NCI-H1436 (cell line): ENCODE data around the gene TSPAN15.

ENCODE experiments used
- DNase-seq: peaks from one replicate; lab custom pipeline; 2025; lab: John Stamatoyannopoulos, UW

Gene TSPAN15

DNA sequence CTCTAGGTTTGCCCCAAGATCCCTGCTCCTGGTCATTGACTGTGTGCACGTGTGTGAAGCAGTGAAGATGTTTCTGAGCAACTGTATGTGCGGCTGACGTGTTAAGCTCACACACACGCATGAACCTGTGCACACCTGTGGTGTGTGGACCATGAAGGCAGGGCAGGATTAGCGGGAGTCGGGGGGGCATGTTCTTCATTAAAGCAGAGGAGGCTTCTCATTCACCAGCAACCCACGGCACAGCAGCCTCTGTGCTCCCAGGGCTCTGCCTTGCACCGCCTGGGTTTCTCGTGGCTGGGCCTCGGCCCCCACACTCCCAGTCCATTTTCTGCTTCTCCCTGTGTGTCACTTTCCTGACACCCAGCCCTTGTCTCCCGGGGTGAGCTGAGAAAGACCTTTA, 33.7 kb upstream of the TSPAN15 start:
- no peak for DNase-seq

DNA sequence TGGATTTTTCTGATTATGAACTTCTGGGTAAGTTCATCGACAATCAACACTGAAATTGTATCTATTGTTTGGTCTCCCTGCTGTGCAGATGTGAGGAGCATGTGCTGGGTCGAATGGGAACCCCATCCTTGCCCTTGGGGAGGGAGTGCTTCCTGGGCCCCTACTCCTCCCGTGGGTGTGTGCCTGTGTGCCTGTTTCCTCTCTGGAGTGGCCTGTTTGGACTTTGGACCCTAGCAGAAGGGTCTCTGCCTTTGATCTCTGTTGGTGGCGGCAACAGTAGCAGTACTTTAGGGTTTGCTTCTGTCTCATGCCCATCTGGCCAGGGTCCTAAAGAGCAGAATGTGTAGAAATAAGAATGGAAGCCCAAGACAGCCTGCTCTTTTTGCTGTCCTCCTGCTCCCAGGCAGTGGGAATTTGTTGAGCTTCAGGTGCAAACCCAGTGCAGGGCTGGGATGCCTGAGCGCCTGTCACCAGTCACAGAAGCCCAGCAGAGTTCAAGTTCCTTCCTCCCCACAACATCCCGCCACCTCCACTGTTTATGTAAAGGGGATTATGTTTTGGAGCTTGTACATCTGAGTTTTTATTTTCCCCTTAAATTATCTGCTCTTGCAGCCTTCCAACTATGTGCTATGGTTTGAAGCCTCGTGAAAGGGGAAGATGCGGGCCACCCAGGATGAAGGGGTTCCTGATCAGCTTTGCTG, 33.1 kb upstream of the TSPAN15 start:
- no peak for DNase-seq

DNA sequence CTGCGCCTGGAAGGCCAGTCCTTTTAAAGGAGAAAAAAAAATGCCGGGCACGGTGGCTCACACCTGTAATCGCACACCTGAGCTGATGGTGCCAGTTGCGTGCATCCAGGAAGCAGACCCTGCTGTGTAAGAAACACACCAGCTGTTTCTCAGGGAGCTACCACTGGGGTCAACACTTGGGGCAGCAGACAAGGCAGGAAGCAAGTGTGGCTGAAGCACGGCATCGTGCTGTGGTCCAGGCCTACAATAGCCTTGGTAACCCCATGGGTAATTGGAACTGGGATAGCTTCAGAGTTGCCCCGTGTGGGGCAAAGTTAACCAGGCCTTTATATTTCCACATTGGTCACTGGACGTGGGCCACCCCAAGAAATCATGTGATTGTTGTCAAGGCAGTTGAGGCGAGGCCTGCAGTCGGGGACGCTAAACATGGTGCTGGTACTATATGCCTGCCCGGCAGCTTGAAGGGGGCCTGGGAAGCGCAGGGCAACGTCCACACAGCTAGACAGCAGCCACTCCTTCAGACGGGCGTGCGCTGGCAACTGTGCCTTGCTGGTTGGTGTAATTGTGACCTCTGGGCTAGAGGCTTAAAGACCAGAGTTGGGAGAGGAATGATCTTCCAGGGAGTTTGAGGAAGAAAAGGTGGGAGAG, 32.0 kb upstream of the TSPAN15 start:
- no peak for DNase-seq

DNA sequence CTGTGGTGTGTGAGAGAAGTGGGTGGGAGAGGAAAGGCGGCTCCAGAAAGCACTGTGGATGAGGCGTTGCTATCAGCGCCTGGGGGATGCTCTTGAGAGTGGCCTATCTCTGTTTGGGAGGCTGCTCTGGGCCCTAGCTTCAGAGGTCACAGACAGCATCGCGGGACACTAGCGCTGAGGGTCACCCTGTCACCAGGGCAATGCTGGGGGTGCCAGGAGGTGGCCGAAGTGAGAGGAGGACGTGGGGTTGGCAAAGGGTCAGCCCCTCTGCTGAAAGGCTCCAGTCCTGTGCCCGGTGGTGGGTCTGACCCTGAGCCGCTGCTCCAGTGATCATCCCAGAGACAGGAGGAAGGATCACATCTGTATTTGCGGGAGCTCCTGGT, 31.5 kb upstream of the TSPAN15 start:
- no peak for DNase-seq

DNA sequence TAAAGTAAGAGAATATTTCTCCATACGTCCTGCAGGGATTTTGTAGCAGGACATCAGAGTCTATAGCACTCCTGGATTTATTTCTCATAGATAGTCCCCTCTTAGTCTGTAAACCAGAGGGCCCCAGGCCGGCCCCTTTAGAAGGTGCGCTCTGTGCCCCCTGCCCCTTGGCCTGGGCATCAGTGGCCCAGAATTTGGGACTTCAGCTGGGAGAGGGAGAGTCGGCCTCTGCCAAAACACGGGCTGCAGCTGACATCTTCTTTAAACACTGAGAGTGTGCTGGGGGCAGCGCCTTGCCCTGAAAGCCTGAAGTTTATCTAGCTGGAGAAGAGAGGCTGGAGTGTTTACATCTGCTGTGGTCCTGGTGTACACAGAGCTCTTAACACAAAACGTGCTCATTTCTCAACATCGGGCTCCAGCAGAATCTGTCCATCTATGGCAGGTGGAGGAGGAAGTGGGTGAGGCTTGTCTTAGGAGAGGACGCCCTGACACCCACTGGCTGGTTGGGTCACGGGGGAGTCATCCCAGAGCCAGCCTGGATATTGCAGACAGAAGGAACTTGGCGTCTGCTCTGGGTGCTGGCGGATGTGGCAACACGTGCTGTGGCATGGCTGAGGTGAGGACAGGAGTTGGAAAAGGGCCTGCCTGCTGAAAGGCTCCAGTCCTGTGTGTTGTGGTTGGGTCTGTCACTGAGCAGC, 29.5 kb upstream of the TSPAN15 start:
- DNase-seq = no peak

DNA sequence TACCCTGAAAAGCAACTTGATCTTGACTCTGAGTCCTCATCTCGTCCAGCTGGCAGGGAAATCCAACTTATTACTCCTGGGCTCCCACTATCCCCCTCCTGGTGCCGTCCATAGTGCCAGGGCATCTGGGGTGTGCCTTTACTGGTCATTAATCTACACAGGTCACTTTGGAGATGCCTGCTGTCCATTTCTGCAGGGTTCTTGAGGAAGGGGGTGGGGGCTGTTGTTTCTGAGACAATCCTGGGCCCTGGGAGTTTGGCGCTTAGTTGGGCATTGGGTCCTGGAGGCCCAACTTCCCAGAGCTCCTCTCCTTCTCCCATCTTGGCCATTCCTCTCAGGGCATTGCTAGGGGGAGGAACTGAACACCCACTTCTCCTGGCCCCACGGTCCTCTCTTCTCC, 28.6 kb upstream of the TSPAN15 start:
- no peak for DNase-seq

DNA sequence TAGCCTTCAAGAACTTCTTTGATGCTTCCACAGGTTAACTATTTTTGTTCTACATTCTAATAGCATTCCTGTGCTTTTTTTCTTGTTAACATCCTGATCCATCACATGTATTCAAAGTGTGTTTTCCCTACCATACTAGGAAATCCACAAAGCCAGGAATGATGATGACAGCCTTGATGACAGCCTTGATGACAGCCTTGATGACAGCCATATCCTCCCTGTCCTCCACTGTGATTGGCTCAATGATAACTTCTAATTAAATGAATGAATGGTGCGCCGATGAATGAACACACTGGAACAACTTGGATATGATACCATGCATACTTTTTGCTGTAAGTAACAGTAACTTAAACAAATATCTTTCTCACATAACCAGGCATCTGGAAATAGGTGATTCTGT, 26.2 kb upstream of the TSPAN15 start:
- no peak for DNase-seq

DNA sequence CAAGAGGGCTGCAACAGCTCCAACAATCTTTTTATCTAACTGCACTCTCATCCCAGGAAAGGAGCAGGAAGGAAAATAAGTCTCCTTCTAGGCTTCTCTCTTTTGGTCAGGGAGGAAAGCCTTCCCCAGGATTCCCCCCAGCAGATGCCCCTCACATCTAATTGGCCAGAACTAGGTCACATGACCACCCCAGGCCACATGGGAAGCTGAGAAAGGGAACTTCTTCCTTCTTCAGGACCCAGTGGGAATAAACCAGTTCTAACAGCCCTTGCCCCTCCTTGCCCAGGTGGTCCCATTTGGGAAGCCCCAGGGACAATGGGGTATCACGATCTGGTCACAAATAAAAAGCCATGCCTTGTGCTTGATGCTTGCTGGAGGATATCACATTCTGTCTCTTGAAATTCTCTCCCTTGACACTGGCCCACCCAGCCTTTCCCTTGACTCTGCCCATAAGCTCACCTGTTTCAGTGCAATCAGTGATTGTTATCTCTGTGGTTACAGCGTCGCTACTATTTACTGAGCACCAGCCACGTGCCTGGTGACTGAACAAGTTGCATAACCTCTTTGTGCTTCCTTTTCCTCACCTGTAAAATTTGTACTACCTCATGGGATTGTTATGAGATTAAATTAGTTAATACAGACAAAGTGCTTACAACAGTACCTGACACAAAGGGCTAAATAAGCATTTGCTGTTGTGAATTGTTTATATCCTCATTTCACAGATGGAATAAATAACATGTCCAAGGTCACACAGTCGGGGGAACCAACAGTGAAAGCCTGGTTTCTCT, 25.6 kb upstream of the TSPAN15 start:
- peak; percentile 32 for DNase-seq

DNA sequence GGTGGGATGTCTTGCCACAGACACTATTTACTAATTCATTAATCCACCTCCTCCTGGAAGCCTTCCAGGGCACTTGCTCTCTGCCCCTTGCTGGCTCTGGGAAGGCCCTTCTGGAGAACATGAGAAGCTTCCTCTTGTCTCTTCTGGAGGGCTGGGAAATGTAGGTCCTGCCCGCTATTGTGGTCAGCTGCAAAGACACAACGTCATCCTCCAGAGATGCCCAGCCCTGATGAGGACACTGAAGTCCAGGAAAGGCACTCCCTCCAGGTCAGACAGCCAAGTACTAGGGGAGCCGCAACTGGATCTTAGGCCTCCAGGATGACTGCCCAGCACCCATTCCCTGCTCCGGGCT, 24.9 kb upstream of the TSPAN15 start:
- no peak for DNase-seq

DNA sequence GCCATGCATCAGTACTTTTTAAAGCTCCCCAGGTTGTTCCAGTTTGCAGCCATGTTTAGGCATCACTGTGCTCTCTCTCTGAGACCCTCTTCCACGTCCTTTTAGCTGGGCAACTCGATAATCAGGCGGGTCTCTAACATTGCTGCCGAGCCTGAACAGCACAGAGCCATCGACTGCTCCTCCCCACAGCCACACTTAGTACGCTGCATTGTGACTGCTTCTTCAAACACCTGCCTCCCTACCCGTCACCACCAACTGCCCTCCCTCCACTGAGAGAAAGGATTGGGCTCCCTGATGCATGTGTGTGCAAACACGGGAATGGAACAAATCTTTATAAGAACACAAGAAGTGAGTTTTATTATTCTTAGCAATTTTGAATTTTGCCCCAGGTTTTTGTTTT, 23.1 kb upstream of the TSPAN15 start:
- peak; percentile 54 for DNase-seq

DNA sequence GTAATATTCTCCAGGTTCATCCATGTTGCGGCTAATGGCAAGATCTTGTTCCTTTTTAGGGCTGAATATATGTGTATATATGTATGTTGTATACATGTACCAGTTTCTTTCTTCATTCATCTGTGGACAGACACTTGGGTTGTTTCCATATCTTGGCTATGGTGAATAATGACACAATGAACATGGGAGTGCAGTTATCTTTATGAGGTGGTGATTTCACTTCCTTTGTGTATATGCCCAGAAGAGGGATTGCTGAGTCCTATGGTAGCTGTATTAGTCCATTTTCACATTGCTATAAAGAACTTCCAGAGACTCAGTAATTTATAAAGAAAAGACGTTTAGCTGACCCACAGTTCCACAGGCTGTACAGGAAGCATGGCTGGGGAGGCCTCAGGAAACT, 17.1 kb upstream of the TSPAN15 start:
- DNase-seq = no peak

DNA sequence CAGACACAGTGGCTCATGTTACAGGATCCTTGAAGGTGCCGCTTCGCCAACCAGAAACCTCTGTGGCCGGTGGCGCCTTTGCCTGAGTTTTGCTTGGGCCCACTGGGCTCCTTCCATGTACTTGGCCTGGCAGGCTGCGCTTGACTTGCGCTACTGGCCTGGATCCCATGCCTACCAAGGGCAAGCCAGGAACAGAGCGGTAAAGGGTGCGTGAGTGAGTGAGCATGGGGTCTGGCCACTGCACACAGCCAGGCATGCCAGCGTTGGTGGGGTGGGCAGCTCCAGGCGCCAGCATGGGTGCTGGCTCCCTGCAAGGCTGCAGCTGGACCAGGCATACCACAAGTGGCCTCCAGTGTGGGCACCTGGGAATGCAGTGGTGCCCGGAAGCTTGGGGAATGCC, 16.3 kb upstream of the TSPAN15 start:
- no peak for DNase-seq

DNA sequence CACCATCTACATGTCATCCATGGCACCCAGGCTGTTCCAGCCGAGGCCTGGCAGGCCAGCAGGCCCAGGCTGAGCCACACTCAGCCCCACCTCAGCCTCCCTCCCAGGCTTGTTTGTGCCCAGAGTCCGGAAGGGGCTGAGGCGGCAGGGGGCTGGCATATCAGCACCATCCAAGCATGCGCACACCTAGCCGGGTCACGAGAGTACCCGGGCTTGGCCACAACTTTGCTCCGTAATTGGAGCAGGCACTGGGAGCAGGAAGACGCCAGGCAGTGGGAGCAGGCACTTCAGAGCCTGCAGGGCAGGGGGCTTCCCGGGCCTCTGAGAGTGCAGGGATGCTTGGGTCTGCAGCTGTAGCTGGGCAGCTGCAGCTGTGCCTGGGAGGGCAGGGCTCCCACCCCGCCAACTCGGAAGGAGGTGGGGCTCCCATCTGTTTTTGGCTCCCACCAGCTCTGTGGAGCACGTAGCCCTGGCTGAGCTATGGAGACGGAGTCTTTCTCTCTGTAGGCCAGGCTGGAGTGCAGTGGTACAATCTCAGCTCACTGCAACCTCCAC, 15.2 kb upstream of the TSPAN15 start:
- no peak for DNase-seq

DNA sequence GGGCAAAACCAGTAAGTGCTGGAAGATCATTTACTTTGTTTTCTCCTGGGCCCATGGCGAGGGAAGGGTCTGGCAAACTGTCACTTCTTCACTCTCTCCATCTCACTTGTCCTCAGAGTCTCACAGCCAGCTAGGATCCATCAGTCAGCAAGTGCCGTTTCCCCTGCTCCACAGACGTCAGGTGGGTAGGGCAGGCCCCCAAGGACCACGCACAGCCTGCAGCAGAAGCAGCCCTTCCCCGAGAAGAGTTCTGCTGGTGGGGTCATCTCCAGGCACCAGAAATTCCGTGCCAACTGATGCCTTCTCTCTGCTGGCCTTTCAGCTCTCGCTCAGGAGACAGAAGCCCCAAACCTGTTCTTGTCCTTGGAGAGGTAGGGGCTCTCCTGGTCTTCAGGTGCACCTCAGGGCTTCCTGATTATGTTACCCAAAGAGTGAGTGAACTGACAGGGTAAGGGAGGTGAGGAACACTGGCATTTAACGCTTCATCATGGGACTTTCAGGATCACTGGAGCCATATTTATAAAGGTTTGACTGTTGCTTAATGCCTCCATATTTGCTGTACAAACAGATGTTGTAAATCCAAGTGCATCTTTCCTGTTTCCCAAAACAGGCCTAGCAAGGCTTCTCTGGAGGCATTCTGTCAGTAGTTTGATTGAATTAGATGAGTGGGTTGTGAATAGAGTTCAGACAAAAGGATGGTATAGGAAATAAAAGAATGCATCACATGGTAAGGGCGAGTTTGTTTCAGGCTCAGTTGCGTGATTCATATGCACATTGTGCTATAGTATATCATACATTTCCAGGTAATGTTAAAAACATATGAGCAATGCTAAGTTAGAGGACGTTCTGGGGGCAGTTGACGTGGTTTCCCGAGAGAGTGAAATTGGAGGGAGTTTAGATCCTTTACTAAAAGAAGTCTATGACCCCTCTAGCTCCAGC, 13.7 kb upstream of the TSPAN15 start:
- DNase-seq = no peak

DNA sequence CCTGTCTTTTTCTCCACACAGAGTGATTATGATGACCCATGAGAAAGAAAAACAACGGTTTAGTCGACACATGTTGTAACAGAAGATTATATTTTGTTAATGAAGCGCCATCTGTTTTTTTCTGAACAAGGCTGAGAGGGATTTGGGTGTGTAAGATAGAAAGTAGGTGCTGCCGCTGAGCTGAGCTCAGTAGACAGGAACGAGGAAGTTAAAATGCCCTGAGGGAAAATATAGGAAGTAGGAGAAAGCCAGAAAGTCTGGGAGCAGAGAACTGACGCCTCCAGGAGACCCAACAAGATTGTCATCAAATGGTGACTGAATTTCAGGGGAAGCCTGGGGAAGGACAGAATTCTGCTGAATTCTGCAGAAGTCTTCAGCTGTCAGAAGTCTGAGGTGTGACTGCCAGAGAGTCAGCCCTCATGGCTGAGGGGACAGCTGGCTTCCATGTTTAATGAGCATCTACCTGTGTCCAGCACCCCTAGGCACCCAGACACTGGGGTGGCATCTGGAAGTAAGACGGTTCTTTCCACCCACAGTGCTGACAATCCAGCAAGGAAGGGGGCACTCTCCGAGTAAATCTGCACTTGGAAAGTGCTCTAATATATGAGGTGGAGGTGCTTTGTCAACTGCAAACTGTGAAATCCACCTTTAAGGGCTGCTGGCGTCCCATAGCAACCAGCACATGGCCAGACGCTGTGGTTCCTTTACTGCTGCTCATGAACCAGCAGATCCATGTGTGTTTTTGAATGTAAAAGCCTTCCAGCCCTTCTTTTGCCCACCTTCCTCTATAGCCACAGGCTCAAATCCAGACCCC, 12.5 kb upstream of the TSPAN15 start:
- no peak for DNase-seq

DNA sequence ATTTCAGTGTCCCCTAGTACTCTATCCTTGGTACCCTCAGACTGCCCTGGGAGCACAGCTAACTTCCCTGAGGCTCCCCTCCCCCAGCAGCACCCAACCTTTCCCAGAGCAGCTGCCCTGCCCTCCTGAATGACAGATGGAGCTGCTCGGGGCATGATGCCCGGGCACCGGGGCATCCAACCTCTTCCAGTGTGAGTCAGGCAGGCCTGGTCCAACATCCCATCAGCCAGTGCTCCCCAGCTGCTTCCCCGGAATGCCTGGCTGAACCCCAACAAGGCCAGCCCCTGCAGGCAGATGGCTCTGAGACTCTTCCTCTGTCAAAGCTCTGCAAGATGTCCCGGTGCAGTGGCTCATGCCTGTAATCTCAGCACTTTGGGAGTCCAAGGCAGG, 11.9 kb upstream of the TSPAN15 start:
- DNase-seq = no peak

DNA sequence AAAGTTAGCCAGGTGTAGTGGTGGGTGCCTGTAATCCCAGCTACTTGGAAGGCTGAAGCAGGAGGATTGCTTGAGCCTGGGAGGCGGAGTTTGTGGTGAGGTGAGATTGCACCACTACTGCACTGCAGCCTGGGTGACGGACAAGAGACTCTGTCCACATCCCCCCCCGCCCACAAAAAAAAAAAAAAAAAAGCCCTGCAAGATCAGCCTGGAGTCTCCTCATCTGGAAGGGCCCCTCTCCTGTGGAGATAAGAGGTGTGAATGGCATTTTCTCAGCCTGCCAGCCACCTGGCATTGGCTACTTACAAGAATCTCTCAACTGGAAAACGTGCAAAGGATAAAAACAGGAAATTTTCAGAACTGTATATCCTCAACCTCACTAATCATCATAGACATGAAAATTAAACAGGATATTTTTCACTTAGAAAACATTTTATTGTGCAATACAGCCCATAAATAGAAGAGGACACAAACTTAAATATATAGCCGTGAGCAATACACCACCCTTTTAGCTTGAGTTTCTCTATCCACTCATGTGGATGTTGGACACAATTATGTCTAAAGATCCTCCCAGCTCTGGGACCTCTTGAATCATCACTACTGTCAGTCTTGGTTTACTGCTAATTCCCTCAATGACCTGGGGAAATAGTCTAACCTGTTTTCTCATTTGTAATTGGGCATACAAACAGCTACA, 11.3 kb upstream of the TSPAN15 start:
- no peak for DNase-seq

DNA sequence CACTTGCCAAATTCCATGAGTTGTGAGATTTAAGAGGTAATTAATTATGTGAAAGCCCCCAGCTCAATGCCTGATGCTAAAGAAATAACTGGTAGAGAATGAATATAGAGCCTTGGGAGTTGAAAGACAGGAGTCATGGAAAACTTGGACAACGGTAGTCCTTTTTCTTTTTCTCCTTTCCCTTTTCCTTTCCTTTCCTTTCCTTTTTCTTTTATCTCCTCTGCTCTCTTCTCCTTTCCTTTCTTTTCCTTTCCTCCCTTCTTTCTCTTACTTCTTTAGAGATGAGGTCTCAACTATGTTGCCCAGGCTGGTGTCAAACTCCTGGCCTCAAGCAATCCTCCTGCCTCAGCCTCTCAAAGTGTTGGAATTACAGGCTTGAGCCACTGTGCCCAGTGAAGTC, 7.9 kb upstream of the TSPAN15 start:
- no peak for DNase-seq

DNA sequence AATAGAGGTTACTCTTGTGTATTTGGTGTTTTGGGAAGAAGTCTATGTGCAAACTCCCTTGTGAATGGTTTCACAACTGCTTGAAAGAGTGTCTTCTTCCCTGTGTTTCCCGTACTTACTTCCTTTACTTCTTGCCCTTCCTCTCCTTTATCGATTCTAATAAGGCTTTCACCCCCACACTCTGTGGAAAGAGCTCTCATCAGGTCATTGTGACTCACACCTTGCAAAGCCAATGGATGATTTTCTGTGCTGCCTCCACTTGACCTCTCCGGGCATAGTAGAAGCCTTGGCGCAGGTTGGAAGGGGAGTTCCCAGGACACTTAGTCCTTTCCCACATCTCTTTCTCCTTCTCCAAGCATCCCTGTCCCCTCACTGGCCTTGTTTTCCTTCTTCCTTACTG, 6.2 kb upstream of the TSPAN15 start:
- no peak for DNase-seq

DNA sequence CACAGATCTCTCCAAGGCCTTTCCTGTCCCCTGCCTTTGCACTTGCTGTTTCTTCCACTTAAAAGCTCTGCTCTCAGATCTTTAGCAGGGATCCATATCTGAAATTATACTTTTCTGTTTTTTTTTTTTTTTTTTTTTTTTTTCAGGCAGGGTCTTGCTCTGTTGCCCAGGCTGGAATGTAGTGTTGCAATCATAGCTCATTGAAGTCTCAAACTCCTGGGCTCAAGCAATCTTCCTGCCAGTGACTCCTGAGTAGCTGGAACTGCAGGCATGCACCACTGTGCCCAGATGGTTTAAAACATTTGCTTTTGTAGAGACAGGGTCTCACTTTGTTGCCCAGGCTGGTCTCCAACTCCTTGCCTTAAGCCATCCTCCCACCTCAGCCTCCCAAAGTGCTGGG, 5.0 kb upstream of the TSPAN15 start:
- no peak for DNase-seq
